Activated T-helper 17 cell treated with anti-CD3 and anti-CD28 coated beads, Interleukin-2, amount 50 U/mL, for 72 hours (primary cell): ENCODE measurements around the gene SLX9. TPM values are rescaled to one million over a fixed set of nuclear protein-coding genes. Genes with fewer than 3 reads are reported as not detected.
"Not testable (repeated sequence)": the region's sequence is repeated elsewhere in the genome, so short reads cannot be mapped to it uniquely, and the experiment has no call there.

Experiments
- ATAC-seq: fragments of 150-1000 bp; cut with Tn5 transposase; replicated peaks from 2 replicates; pipeline ENCODE4 v1.10.0; 2021; ENCODE audit warnings: mild to moderate bottlenecking, moderate library complexity
- H3K27ac Mint-ChIP-seq: one replicate; pipeline ENCODE4 v1.8.0; 2022; ENCODE audit warnings: mixed read lengths
- H3K27me3 Mint-ChIP-seq: one replicate; pipeline ENCODE4 v1.8.0; 2022; ENCODE audit warnings: mixed read lengths
- H3K36me3 Mint-ChIP-seq: one replicate; pipeline ENCODE4 v1.8.0; 2022; ENCODE audit warnings: low read depth, mild to moderate bottlenecking, mixed read lengths
- H3K4me1 Mint-ChIP-seq: one replicate; pipeline ENCODE4 v1.8.0; 2022; ENCODE audit warnings: mixed read lengths
- H3K4me3 Mint-ChIP-seq: one replicate; pipeline ENCODE4 v1.8.0; 2022; ENCODE audit warnings: mild to moderate bottlenecking, mixed read lengths
- H3K9me3 Mint-ChIP-seq: one replicate; pipeline ENCODE4 v1.8.0; 2022; ENCODE audit warnings: mixed read lengths
- total RNA-seq, 2 donors: library from RNA; stranded (reverse); gene quantifications; one replicate each; pipeline ENCODE4 v1.2.3, GENCODE V29; 2022

SLX9 gene
- total RNA-seq, 2 donors from 2014 or later: 28.6 to 56.7 TPM

DNA sequence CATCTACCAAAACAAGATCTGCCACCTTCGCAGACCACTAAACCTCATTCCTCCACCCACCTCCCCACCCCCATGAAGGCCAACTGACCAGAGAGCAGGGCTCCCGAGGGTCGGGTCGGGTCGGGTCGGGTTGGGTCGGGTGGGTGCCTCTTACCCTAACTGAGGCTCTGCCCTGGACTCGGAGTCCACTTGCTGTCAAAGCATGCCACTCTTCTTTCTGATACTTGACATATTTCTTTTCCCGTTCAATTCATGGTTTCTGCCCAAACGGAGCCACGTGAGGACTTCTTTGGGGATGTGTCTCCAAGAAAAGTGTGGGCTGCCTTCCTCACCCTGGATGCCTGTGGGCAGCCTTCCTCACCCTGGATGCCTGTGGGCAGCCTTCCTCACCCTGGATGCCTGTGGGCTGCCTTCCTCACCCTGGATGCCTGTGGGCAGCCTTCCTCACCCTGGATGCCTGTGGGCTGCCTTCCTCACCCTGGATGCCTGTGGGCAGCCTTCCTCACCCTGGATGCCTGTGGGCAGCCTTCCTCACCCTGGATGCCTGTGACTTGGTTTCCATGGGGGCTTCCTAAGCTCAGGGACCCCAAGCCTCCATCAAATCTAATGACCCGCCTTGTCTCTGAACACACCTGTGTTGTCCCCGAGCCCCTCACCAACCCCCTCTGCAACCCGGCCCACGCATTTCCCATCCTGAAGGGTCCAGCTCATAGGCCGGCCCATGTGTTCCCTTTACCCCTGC is 11.2 kb upstream of the SLX9 start:
- H3K9me3 Mint-ChIP-seq, ATAC-seq, H3K27me3 Mint-ChIP-seq, H3K36me3 Mint-ChIP-seq: not testable (repeated sequence)
- H3K4me3 Mint-ChIP-seq: peak overlapping the region; percentile 96
- peak overlapping the region; percentile 88 for H3K27ac Mint-ChIP-seq
- peaks cover 51% of the 10 kb centered on the region for H3K4me1 Mint-ChIP-seq

- no peak for ATAC-seq
Measured at GRCh38 chr21:44929242-44929798, 10.5 kb upstream of the SLX9 start.

GRCh38 chr21:44929799-44930542 is 9.9 kb upstream of the SLX9 start:
- Mint-ChIP-seq H3K4me3 (peak overlapping the region; percentile 96), H3K9me3 (no peaks in the 10 kb centered on the region), H3K4me1 (peaks cover 38% of the 10 kb centered on the region), H3K27ac (peak overlapping the region; percentile 88), H3K36me3 (peaks cover 5% of the 10 kb centered on the region), H3K27me3 (no peaks in the 10 kb centered on the region)
- ATAC-seq: no peak

More at GRCh38 chr21:44929242-44929798, 10.5 kb upstream of the SLX9 start:
- peak overlapping the region; percentile 96 for H3K4me3 Mint-ChIP-seq
- peaks cover 5% of the 10 kb centered on the region for H3K36me3 Mint-ChIP-seq
- H3K4me1 Mint-ChIP-seq: peaks cover 45% of the 10 kb centered on the region
- H3K27me3 Mint-ChIP-seq: no peaks in the 10 kb centered on the region
- no peaks in the 10 kb centered on the region for H3K9me3 Mint-ChIP-seq
- peak overlapping the region; percentile 88 for H3K27ac Mint-ChIP-seq

GRCh38 chr21:44930543-44930981 is 9.3 kb upstream of the SLX9 start:
- Mint-ChIP-seq H3K27me3 (no peaks in the 10 kb centered on the region), H3K9me3 (no peaks in the 10 kb centered on the region), H3K36me3 (no peaks in the 10 kb centered on the region), H3K4me1 (peaks cover 33% of the 10 kb centered on the region), H3K4me3 (peak overlapping the region; percentile 96), H3K27ac (peak overlapping the region; percentile 88)
- no peak for ATAC-seq

GRCh38 chr21:44931137-44931500 is 8.7 kb upstream of the SLX9 start:
- Mint-ChIP-seq H3K4me1 (peaks cover 32% of the 10 kb centered on the region), H3K4me3 (peak overlapping the region; percentile 96), H3K27me3 (no peaks in the 10 kb centered on the region), H3K9me3 (no peaks in the 10 kb centered on the region), H3K36me3 (no peaks in the 10 kb centered on the region), H3K27ac (peak overlapping the region; percentile 88)
- ATAC-seq: no peak

DNA sequence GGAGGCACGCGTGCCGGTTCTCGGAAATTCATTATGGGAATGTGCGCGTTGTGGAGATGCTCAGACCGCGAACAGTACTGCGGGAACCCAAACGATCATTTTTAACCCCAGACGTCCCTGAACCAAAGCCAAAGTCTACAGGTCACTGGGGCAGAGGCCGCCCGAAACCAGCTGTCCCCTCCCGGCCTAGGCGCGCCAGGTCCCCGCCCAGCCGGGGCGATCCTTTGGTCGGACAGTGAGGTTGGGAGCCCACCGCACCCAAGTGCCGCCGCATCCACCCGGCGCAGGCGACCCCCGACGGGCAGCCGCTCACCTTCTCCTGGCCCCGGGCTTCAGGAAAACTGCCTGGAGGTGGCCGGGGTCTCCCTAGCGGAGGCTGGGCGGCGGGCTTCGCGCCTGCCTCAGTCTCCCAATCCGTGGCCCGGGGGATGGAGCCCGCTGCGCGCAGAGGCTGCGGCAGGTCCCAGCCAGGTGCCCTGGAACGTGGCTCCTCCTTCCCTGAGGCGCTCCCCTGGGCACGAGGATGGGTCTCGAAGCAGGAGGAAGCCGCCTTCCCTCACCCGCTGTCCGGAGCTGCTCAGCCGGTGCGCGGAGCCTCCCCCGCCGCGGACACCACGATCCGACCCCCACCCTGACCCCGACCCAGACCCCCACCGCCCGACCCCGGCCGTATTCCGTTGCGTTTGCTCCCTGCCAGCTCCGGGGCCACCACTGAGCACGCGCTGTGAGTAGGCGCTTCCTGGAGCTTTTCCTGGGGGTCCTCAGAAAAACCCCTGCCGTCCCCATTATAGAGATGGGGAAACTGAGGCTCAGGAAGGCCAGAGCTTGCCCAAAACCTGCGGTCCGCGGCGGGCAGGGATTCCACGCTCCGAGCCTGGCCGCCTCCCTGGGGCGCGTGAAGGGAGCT is 8.1 kb upstream of the SLX9 start:
- Mint-ChIP-seq H3K4me3 (peak overlapping the region; percentile 96), H3K27ac (peak overlapping the region; percentile 88), H3K9me3 (no peaks in the 10 kb centered on the region), H3K27me3 (no peaks in the 10 kb centered on the region), H3K4me1 (peaks cover 26% of the 10 kb centered on the region), H3K36me3 (no peaks in the 10 kb centered on the region)
- ATAC-seq: no peak

GRCh38 chr21:44932408-44933181 is 7.2 kb upstream of the SLX9 start:
- Mint-ChIP-seq H3K4me3 (peak overlapping the region; percentile 96), H3K9me3 (no peaks in the 10 kb centered on the region), H3K4me1 (peaks cover 18% of the 10 kb centered on the region), H3K27ac (no peak overlapping the region), H3K36me3 (no peaks in the 10 kb centered on the region), H3K27me3 (no peaks in the 10 kb centered on the region)
- ATAC-seq: peak; percentile 56

DNA sequence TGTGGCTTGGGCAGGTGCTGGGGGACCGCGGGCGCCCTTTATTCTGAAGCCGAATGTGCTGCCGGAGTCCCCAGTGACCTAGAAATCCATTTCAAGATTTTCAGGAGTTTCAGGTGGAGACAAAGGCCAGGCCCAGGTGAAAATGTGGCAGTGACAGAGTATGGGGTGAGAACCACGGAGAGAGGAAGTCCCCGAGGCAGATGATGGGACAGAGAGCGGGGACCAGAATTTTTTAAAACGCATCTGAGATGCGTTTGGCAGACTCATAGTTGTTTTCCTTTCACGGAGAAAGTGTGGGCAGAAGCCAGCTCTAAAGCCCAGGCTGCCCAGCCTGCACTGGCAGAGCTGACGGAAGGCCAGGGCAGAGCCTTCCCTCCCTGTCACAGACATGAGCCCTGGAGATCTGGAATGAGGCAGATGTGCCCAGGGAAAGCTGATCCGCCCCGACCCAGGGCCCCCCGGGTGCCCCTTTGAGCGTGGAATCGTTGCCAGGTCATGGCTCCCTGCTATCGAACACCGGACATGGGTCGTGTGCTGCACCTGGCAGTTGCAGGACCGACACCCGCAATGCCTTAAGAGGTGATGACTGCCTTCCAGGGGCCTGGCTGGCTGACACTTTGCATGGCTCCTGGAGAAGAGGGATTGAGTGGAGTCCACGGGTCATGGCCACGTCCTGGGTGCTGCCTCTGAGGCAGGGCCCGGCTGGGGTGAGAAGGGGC is 6.5 kb upstream of the SLX9 start:
- Mint-ChIP-seq H3K4me1 (peaks cover 17% of the 10 kb centered on the region), H3K4me3 (peak overlapping the region; percentile 23), H3K9me3 (no peaks in the 10 kb centered on the region), H3K36me3 (no peaks in the 10 kb centered on the region), H3K27me3 (no peaks in the 10 kb centered on the region), H3K27ac (no peak overlapping the region)
- ATAC-seq: no peak

- Mint-ChIP-seq H3K27me3 (no peaks in the 10 kb centered on the region), H3K4me1 (peaks cover 17% of the 10 kb centered on the region), H3K36me3 (no peaks in the 10 kb centered on the region)
Measured at GRCh38 chr21:44933918-44934260, 5.9 kb upstream of the SLX9 start.

DNA sequence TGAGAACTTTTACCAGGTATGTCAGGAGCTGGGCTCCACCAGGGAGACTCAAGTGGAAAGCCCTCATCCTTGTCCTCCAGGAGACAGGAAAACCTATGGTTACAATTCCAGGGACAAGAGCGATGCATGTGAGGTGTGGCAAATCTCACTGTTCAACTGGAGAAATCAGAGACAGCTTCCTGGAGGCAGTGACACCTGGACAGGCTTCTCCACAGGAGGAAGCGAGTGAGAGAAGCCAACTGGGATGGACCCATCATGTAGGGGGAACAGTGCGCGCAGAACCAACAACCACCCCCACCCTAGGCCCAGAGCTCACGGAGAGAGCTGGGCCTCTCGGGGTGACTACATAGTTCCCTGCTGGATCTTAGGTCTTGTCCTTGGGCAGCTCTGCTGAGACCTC is 5.6 kb upstream of the SLX9 start:
- H3K27me3 Mint-ChIP-seq: no peaks in the 10 kb centered on the region
- no peaks in the 10 kb centered on the region for H3K9me3 Mint-ChIP-seq
- H3K27ac Mint-ChIP-seq: no peak overlapping the region
- no peak for ATAC-seq
- H3K4me3 Mint-ChIP-seq: no peak overlapping the region
- peaks cover 13% of the 10 kb centered on the region for H3K4me1 Mint-ChIP-seq
- no peaks in the 10 kb centered on the region for H3K36me3 Mint-ChIP-seq

More at GRCh38 chr21:44933918-44934260, 5.9 kb upstream of the SLX9 start:
- Mint-ChIP-seq H3K4me3 (no peak overlapping the region), H3K27ac (no peak overlapping the region), H3K9me3 (no peaks in the 10 kb centered on the region)
- ATAC-seq: no peak

- no peak for ATAC-seq
- Mint-ChIP-seq H3K36me3 (no peaks in the 10 kb centered on the region), H3K4me3 (no peak overlapping the region), H3K27me3 (no peaks in the 10 kb centered on the region), H3K27ac (no peak overlapping the region), H3K4me1 (peaks cover 8% of the 10 kb centered on the region), H3K9me3 (no peaks in the 10 kb centered on the region)
Measured at GRCh38 chr21:44934797-44935532, 4.9 kb upstream of the SLX9 start.

DNA sequence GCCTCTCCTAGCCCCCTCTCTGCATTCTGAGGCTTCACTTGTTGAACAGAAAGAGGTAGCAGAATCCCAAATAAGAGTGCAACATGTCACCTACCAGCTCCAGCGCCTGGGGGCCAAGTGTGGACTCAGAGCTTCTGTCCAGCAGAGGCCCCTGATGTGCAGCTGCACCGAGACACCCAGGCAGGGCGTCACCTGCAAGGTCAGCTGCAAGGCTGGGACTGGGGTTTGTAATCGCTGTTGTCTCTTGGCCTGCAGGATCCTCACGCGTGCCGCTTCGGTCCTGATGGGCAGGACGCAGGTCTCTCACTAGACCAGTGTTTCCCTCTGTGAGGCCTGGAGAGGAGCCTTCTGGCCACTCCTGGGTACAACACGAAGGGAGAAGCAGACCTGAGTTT is 4.3 kb upstream of the SLX9 start:
- H3K9me3 Mint-ChIP-seq: no peaks in the 10 kb centered on the region
- no peak overlapping the region for H3K4me3 Mint-ChIP-seq
- peaks cover 2% of the 10 kb centered on the region for H3K36me3 Mint-ChIP-seq
- peaks cover 4% of the 10 kb centered on the region for H3K4me1 Mint-ChIP-seq
- no peaks in the 10 kb centered on the region for H3K27me3 Mint-ChIP-seq
- no peak overlapping the region for H3K27ac Mint-ChIP-seq
- ATAC-seq: no peak
